Stimulated activated CD8-positive, alpha-beta memory T cell treated with anti-CD3 and anti-CD28 coated beads, Interleukin-7, amount 100 ng/mL, for 24 hours (primary cell): ENCODE results near the gene KNDC1.
"Not testable (repeated sequence)": the region's sequence is repeated elsewhere in the genome, so short reads cannot be mapped to it uniquely, and the experiment has no call there.

Source experiments
- DNase-seq: peaks from one replicate; pipeline ENCODE4 v3.0.0-alpha.2; 2020; ENCODE audit warnings: low read depth

Gene KNDC1

GRCh38 chr10:133140417-133141143, 19.4 kb upstream of the KNDC1 start:
- DNase-seq, result no peak

DNA sequence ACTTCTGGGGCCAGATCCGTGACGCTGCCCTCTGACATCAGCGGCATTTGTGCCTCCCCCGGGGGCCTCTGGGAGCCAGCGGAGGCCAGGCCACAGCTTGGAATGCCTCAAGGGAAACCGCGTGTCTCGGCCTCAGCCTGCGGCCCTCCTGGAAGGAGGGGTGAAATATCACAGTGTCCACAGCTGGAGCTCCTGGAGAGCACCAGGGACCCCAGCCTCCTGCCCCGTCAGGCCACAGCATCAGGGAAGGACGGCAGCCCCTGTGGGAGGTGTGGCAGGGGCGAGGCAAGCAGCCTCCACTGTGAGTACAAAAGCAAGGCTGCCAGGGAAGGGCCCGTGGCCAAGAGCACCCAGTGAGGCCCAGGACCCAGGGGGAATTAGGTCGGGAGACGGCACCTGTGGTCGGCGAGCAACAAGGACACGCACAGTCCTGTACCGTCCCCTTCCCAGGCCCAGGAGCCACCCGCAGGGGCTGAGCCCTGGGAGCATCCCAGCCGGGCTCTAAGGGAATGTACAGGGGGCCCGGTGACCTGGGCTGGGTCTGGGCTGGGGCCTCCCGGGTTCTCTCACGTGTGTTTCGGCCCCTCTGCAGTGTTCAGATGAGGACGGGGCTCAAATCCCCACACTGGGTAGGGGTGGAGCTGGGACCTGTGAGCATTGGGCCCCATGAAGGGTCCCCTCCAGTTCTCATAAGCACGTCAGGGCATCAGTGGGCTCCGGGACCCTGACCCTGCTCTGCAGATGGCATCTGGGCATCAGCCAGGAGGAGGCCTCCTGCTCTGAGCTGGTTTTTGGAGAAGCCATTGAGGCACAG, 18.7 kb upstream of the KNDC1 start:
- DNase-seq, result no peak

DNA sequence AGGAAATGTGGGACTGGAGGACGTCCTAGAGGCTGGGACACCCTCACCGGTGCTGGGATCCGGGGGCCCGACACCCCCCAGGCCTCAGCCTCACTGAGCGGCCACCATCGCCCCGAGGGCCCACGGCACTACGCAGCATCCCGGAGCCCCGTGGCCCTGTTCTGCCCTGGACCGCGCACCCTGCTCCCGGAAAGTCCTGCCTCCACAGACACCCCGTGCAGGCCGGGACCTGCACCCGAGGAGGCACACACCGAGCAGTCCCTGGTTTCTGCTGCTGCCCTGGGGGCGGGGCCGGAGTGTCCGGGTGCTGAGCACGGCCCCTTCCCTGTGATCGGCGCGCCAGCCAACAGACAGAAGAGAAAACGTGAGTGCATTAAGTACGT, 18.1 kb upstream of the KNDC1 start:
- DNase-seq, result no peak

DNA sequence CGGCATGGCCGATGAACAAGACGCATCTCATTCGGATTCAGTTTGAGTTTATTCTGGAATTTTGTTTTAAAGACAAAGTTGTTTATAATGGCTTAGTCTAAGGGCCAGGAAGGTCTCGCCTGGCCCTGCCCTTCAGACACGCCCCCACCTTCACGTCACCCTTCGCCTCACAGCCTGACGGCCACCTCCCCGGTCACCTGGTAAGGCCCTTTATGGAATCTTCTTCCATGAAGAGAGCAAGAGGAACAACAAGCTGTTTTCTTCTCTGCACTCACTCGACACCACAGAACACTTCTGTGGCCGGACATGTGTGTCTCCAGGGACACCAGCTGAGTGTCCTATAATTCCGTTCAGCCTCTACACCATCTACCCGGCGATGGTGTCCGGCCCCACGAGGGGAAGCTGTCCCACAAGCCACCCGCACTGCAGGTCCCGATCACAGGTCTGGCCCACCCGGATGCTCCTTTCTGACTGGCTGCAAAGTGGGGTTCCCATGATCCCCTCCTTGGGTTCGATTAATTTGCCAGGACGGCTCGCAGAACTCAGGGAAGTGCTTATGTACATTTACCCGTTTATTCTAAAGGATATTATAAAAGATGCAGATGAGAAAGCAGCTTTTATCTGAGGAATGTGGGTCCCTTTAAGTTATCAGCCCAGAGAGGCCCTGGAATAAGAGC, 17.4 kb upstream of the KNDC1 start:
- DNase-seq, result no peak

DNA sequence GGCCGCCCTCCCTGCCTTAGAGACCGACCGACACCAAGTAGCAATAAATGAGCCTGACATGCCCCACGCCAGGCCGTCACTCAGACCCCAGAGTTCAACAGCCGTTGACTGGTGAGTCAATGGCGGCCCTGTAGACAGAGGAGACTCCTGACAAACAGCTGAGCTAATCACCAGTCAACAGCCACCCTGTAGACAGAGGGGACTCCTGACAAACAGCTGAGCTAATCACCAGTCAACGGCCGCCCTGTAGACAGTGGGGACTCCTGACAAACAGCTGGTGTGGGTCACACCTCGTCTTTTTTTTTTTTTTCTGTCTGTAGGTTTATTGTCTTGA, 16.9 kb upstream of the KNDC1 start:
- DNase-seq, result no peak

DNA sequence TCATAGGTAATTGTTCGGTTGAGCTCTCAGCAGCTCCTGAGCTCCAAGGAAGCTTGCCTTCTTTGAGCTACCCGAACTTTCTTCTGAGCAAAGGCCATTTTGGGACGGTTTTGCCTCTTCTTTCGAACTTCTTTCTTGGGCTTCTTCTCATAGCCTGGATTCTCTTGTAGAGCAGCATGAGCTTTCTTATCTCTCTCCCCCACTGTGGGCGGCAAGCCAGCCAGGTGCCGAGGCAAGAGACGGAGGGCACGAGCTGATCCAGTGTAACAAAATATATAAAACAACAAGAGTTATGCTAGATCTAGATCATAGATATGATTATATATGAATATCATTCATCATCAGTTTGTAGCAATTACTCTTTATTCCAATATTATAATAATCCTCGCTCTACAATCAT, 16.5 kb upstream of the KNDC1 start:
- no peak for DNase-seq

DNA sequence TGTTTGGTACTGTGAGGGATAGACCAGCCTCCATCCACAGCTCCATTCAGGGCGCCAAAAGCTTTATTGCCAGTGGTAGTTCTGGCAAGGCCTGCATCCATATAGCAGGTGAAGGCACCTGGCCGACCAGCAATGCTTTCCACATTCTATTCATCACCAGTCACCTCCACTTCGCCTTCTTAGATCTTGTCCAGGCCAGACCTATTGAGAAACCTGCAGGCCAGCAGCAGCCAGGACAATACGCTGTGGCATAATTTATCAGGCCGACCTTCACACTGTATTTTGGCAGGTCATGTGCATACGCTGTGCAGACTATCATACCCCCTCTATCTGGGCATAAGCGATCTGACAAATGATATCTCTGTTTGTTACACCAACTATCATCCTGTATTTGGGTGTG, 15.2 kb upstream of the KNDC1 start:
- no peak for DNase-seq

- no peak for DNase-seq
Observed at GRCh38 chr10:133150226-133150625, 9.8 kb upstream of the KNDC1 start.

DNA sequence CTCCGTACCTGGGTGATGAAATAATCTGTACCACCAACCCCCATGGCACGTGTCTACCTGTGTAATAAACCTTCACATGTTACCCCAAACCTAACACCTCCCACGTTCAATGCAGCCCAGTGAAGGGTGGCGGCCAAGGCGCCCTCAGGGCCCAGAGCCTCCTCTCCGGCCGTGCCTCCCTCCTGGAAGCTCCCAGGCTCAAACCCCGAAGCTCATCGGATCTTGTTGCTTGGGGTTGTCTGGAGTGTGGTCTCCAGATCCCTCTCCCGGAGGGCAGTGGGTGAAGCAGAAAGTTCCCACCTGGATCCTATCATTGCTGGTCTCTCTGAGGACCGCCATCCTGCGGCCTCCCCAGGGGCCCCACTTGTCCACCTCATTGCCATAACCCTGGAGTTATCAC, 9.4 kb upstream of the KNDC1 start:
- DNase-seq, result no peak

DNA sequence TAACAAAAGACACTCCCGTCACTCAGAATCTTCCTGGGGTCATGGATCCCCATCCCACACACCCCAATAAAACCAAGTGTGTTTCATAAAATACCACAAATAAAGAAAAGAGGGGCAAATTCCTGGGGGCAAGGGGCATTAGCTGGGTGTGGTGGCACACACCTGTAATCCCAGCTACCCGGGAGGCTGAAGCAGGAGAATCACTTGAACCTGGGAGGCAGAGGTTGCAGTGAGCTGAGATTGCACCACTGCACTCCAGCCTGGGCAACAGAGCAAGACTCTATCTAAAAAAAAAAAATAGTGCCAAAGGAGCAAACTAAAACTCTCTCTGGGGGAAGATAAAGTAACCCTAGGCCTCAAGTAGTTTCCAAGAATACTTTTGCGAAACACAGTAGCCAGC, 8.9 kb upstream of the KNDC1 start:
- DNase-seq, result not testable (repeated sequence)

- no peak for DNase-seq
Observed at GRCh38 chr10:133151543-133151972, 8.5 kb upstream of the KNDC1 start.

DNA sequence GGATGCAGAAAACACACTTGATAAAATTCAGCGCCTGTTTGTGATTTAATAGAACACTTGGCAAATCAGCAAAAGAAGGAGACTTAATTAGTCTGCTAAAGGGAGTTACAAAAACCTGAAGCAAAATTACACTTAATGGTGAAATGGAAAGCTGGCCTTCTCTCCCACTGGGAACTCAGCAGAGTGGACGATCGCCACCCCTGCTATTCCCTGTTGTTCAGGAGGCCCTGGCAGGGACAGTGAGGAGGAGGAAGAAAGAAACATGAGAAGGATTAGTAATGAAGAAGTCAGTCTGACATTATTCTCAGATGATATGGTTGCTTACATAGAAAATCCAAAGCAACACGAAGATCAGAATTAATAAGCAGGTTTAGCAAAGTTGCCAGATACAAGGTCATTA, 5.6 kb upstream of the KNDC1 start:
- DNase-seq, result no peak

DNA sequence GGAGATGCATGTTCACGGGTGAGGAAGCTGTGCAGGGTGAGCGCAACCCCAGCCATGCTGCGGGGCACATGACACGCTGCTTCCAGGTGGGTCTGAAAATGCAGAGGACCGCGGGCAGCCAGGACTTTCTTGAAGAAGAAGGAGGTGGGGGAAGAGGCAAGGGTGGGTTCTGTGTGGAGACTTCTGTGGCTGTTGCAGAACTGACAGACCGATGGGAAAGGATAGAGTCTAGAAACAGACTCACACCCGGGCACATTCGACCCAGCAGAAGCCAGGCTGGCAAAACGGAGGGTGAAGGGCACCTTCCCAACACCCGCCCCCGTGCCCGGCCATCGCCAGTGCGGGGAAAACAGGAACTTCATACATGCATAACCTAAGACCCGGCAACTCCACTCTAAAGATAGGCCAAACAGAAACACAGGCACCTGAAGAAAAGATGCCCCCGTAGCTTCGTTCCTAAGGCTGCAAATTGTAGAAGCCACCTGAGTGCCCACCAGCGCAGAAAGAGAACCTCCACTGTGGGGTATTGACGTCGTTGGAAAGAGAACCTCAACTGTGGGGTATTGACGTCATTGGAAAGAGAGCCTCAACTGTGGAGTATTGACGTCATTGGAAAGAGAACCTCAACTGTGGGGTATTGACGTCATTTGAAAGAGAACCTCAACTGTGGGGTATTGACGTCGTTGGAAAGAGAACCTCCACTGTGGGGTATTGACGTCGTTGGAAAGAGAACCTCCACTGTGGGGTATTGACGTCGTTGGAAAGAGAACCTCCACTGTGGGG, 4.8 kb upstream of the KNDC1 start:
- no peak for DNase-seq

- DNase-seq, result no peak
Observed at GRCh38 chr10:133156674-133157579, 3.1 kb upstream of the KNDC1 start.

- DNase-seq, result no peak
Observed at GRCh38 chr10:133157662-133158436, 2.2 kb upstream of the KNDC1 start.

DNA sequence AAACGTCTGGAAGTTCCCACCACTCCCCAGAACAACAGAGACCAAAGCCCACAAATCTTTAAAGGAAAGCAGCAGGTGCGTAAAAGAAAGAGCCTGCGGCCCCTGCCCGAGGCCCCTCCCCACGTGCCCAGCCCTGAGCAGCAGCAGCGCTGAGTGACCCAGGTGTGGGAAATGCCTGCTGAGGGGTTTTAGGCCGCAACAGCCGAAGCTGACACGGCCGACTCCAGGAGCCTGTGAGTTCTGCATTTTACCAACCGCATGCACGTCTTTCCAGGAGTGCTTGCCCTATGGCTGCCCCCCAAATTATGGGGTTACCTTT, 1.6 kb upstream of the KNDC1 start:
- no peak for DNase-seq

DNA sequence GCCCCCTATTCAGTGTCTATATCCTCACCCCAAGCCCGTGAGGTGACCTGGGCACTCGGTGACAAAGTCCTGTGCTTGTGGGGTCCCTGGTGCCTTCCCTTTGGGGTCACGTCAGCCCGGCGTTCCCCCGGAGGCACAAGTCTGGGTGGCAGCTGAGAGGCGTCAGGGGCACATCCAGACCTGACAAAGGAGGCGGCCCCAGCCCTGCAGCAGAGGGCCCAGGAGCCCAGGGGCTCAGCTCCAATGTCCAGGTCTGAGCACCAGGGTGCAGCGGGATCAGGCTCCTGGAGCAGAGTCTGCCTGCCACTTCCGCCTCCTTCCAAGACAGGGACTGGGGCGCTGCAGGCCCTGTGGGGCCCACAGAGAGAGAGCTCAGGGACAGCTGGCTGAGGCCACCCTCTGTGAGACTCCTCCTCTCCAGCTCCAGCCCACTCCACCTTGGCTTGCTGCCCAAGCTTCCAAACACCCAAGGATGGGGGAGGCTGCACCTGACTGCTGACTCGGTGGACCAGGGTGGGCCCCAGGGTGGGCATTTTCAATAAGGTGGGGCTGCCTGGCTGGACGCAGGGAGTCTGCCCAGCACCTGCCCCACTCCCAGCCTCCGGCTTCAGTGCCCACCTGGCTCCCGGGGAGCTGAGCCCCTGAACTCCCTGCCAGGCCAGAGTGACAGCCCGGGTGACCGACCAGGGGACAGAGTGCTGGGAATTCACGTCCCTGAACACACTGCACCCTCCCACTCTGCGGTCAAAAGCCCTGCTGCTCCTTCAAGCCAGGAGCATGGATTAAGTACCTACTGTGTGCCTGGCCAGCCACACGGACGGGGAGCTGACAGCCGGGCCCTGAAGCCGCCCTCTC, 1.0 kb upstream of the KNDC1 start:
- DNase-seq, result no peak

GRCh38 chr10:133159611-133159949, 439 bp upstream of the KNDC1 start:
- DNase-seq, result no peak

- no peak for DNase-seq
Observed at GRCh38 chr10:133160826-133161471, 930 bp downstream of the KNDC1 start.
